GM12878 (cell line): ENCODE data around the gene TCF7L2. TPM values are rescaled to one million over a fixed set of nuclear protein-coding genes. Genes with fewer than 3 reads are reported as not detected.

Source experiments
- ATAC-seq: fragments of 200-7000 bp; cut with Tn5 transposase; 3 replicates; pipeline ENCODE4 v1.9.1; 2020; ENCODE audit warnings: mild to moderate bottlenecking, moderate library complexity
- BruUV-seq: library from RNA; stranded (reverse); fragments of 400-500 nt; replicated peaks from 2 replicates; lab custom pipeline; 2021; lab: Mats Ljungman, UMichigan
- CTCF ChIA-PET: fragments of 300-600 bp; sonication (Branson Sonifier 250); formaldehyde crosslinking; extraction: SDS; loops from one replicate; lab custom pipeline; 2021; ENCODE audit warnings: inconsistent platforms; lab: Yijun Ruan, JAX
- POLR2A ChIA-PET: fragments of 350-600 bp; formaldehyde crosslinking; extraction: SDS; loops from one replicate; lab custom pipeline; 2021; ENCODE audit warnings: inconsistent platforms; lab: Charles Lee
- RAD21 ChIA-PET: fragments of 300-600 bp; sonication (Branson Sonifier 250); formaldehyde crosslinking; loops from one replicate; lab custom pipeline; 2023; ENCODE audit warnings: antibody characterized with exemption; ENCODE audit not compliant: unreplicated experiment; lab: Charles Lee
- SMC1A ChIA-PET: fragments of 300-600 bp; sonication (Branson Sonifier 250); formaldehyde crosslinking; loops from one replicate; lab custom pipeline; 2023; ENCODE audit not compliant: unreplicated experiment, uncharacterized antibody; lab: Charles Lee
- DNase-seq: peaks from one replicate; pipeline ENCODE4 v3.0.0-alpha.2; 2011; ENCODE audit warnings: low read depth, low spot score
- FAIRE-seq: peaks from 3 replicates; lab custom pipeline; 2011; peaks lifted over from hg19 to GRCh38; lab: Jason Lieb, UNC
- H2AFZ ChIP-seq: 2 replicates; pipeline ENCODE4 v1.6.0; 2011; ENCODE audit warnings: low read depth, low read length, control low read depth; ENCODE audit not compliant: control insufficient read depth
- H3K27ac ChIP-seq: 2 replicates; pipeline ENCODE4 v1.5.1; 2011; ENCODE audit warnings: control low read depth; ENCODE audit not compliant: control insufficient read depth, insufficient read depth
- H3K27me3 ChIP-seq, 2 experiments: replicated peaks in 1 of 2; 2 replicates each; pipeline versions ENCODE4 v1.6.0 to v1.6.1; 2011; ENCODE audit warnings: low read length in 1 of 2; ENCODE audit not compliant: control insufficient read depth in 2 of 2, insufficient read depth in 2 of 2
- H3K36me3 ChIP-seq, 2 experiments: 2 replicates each; pipeline ENCODE4 v1.5.1; 2011; ENCODE audit warnings: low read length in 1 of 2; ENCODE audit not compliant: control insufficient read depth in 2 of 2, insufficient read depth in 2 of 2
- H3K4me1 ChIP-seq: 2 replicates; pipeline ENCODE4 v1.6.1; 2011; ENCODE audit warnings: mild to moderate bottlenecking, low read length, moderate library complexity, mixed read lengths; ENCODE audit not compliant: control insufficient read depth, insufficient read depth
- H3K4me2 ChIP-seq: 2 replicates; pipeline ENCODE4 v1.6.0; 2011; ENCODE audit warnings: control low read depth; ENCODE audit not compliant: control insufficient read depth, insufficient read depth
- H3K4me3 ChIP-seq: fragments of 200-600 bp; sonication (generic); 2 replicates; pipeline ENCODE4 v1.5.1; 2016
- H3K79me2 ChIP-seq: 2 replicates; pipeline ENCODE4 v1.6.0; 2011; ENCODE audit warnings: low read length; ENCODE audit not compliant: control insufficient read depth, insufficient read depth
- H3K9ac ChIP-seq: 2 replicates; pipeline ENCODE4 v1.8.0; 2011; ENCODE audit warnings: low read length, control low read depth, mixed read lengths; ENCODE audit not compliant: control insufficient read depth, insufficient read depth
- H3K9me3 ChIP-seq: replicated peaks from 3 replicates; pipeline ENCODE4 v1.5.1; 2011; ENCODE audit warnings: mild to moderate bottlenecking, low read length; ENCODE audit not compliant: control insufficient read depth, insufficient read depth
- H4K20me1 ChIP-seq: 2 replicates; pipeline ENCODE4 v1.6.0; 2011; ENCODE audit not compliant: control insufficient read depth, insufficient read depth
- BMI1 ChIP-seq: fragments of 450-650 bp; IDR thresholded peaks from 2 replicates; pipeline ENCODE4 v1.6.1; 2016; ENCODE audit warnings: mild to moderate bottlenecking, moderate library complexity, borderline replicate concordance
- GABPA ChIP-seq: IDR thresholded peaks from 2 replicates; pipeline ENCODE4 v1.6.1; 2014; ENCODE audit warnings: antibody characterized with exemption, low read depth, mild to moderate bottlenecking, inconsistent platforms
- IRF5 ChIP-seq: fragments of 450-650 bp; IDR thresholded peaks from 2 replicates; pipeline ENCODE4 v1.6.1; 2017; ENCODE audit warnings: borderline replicate concordance
- KDM1A ChIP-seq: fragments of 200-600 bp; sonication (generic); IDR thresholded peaks from 2 replicates; pipeline ENCODE4 v1.6.1; 2016; ENCODE audit warnings: borderline replicate concordance
- MTA2 ChIP-seq: fragments of 450-650 bp; IDR thresholded peaks from 2 replicates; pipeline ENCODE4 v1.6.1; 2016; ENCODE audit warnings: low read depth, mild to moderate bottlenecking, moderate library complexity
- NR2F1 ChIP-seq: fragments of 450-650 bp; conservative IDR thresholded peaks from 2 replicates; pipeline ENCODE4 v1.6.1; 2017; ENCODE audit warnings: mild to moderate bottlenecking
- RUNX3 ChIP-seq: IDR thresholded peaks from 2 replicates; pipeline ENCODE4 v1.6.1; 2012; ENCODE audit warnings: low read length, inconsistent platforms
- SMAD5 ChIP-seq: IDR thresholded peaks from 2 replicates; pipeline ENCODE4 v1.6.1; 2016; ENCODE audit warnings: antibody characterized with exemption, low read depth
- SMC3 ChIP-seq: IDR thresholded peaks from 2 replicates; pipeline ENCODE4 v1.6.1; 2011; ENCODE audit warnings: low read length, improper control_type of control experiment, borderline replicate concordance
- SPI1 ChIP-seq: IDR thresholded peaks from 2 replicates; pipeline ENCODE4 v1.6.1; 2011; ENCODE audit warnings: low read depth, mild to moderate bottlenecking, low read length, moderate library complexity, borderline replicate concordance; ENCODE audit not compliant: insufficient read depth
- STAT1 ChIP-seq: fragments of 450-650 bp; conservative IDR thresholded peaks from 2 replicates; pipeline ENCODE4 v1.6.1; 2014; ENCODE audit warnings: antibody characterized with exemption, mild to moderate bottlenecking
- YBX1 ChIP-seq: fragments of 450-650 bp; IDR thresholded peaks from 2 replicates; pipeline ENCODE4 v1.6.1; 2016; ENCODE audit warnings: antibody characterized with exemption
- ZBTB40 ChIP-seq: fragments of 450-650 bp; IDR thresholded peaks from 2 replicates; pipeline ENCODE4 v1.6.1; 2016; ENCODE audit warnings: mild to moderate bottlenecking, moderate library complexity, borderline replicate concordance
- ZNF622 ChIP-seq: fragments of 450-650 bp; IDR thresholded peaks from 2 replicates; pipeline ENCODE4 v1.6.1; 2017; ENCODE audit warnings: mild to moderate bottlenecking, inconsistent platforms
- WGBS: methylation state at CpG from one replicate; pipeline ENCODE4 v1.1.6; 2016; ENCODE audit warnings: low lambda C conversion rate; ENCODE audit not compliant: insufficient replicate concordance, insufficient coverage; ENCODE audit errors: missing lambda C conversion rate; 5-methylcytosine and 5-hydroxymethylcytosine counted together
- in situ Hi-C: fragments of 300-500 bp; cut with MboI; formaldehyde crosslinking; loops from 9 replicates; pipeline ENCODE4 v1.14.3; 2018; ENCODE audit warnings: mixed read lengths
- intact Hi-C: fragments of 100-400 bp; cut with micrococcal nuclease; formaldehyde crosslinking; loops from one replicate; pipeline ENCODE4 v1.14.2; 2022; ENCODE audit not compliant: unreplicated experiment
- polyA plus RNA-seq, 11 experiments: library from polyadenylated mRNA; depleted of rRNA in 4 of 11; unstranded in 6 of 11; stranded (reverse) in 5 of 11; fragments of >200 nt; fragmentation: Nextera tagmentation in 4 of 11; fragmentation: Illumina TruSeq in 1 of 11; extraction: Ambion mirVana in 4 of 11; extraction: Trizol in 1 of 11; gene quantifications; 1 replicate in 1 of 11; 2 replicates in 10 of 11; pipeline versions ENCODE4 v1.2.1 to v1.2.3, GENCODE V29; 2011 to 2016; ENCODE audit warnings: inconsistent platforms in 2 of 11, missing spikeins in 2 of 11, low read depth in 1 of 11
- total RNA-seq, 4 experiments: library from RNA; depleted of rRNA in 3 of 4; stranded (reverse); fragments of >200 nt in 3 of 4; fragmentation: Illumina TruSeq in 1 of 4; extraction: Trizol in 1 of 4; gene quantifications; 2 replicates each; pipeline versions ENCODE4 v1.2.1 to v1.2.3, GENCODE V29; 2013 to 2021

The TCF7L2 gene
- total and polyA plus RNA-seq, 10 of the 15 experiments (the other 5 are each of a cell fraction or from before 2014, with no cell fraction given): 0.02 to 1.1 (median 0.35) TPM; not detected in 4

- POLR2A ChIA-PET: no interaction called here
- Histone ChIP-seq H3K27ac (no peak overlapping the region), H3K79me2 (no peaks in the 10 kb centered on the region), H3K27me3 (peaks cover 0 to 2% of the 10 kb centered on the region in 2 experiments; a peak in 3 of 4 replicates), H4K20me1 (no peaks in the 10 kb centered on the region), H3K4me1 (no peaks in the 10 kb centered on the region), H2AFZ (no peak overlapping the region)
- CTCF ChIA-PET: no interaction called here
- no TSS peak for BruUV-seq
- WGBS: 48% methylated on average over 3 of the region's 3 CpGs
- SMC1A ChIA-PET: no interaction called here
- DNase-seq: no peak
- TF ChIP-seq ZNF622: no peak
- TF ChIP-seq, all 136 proteins: peak for 0
- intact Hi-C loops (no loop called here), in situ Hi-C loops (no loop called here)
- no peaks in the 10 kb centered on the region for H3K9me3 ChIP-seq
- no peak for FAIRE-seq
- H3K9ac ChIP-seq: no peak overlapping the region
- no peak for ATAC-seq
- no peaks in the 10 kb centered on the region for H3K36me3 ChIP-seq
- H3K4me2 ChIP-seq: no peak overlapping the region
- H3K4me3 ChIP-seq: no peak overlapping the region
- RAD21 ChIA-PET: no interaction called here
These were observed 68.0 kb downstream of the TCF7L2 start for GRCh38 chr10:113018034-113018433.

GRCh38 chr10:113019096-113019495 lies 69.0 kb downstream of the TCF7L2 start:
- ChIA-PET CTCF (no interaction called here), RAD21 (no interaction called here), POLR2A (no interaction called here), SMC1A (no interaction called here)
- no peaks in the 10 kb centered on the region for H3K36me3 ChIP-seq
- no peak overlapping the region for H3K9ac ChIP-seq
- peaks cover 0 to 2% of the 10 kb centered on the region in 2 experiments; a peak in 3 of 4 replicates for H3K27me3 ChIP-seq
- no peaks in the 10 kb centered on the region for H3K9me3 ChIP-seq
- no peak overlapping the region for H3K4me2 ChIP-seq
- 29% methylated on average over 8 of the region's 8 CpGs for WGBS
- DNase-seq (no peak), FAIRE-seq (no peak), ATAC-seq (no peak)
- TF ChIP-seq NR2F1 (no peak), KDM1A (no peak), MTA2 (no peak), SPI1 (no peak), SMAD5 (no peak), YBX1 (no peak), ZBTB40 (no peak), SMC3 (no peak), RUNX3 (no peak), GABPA (no peak), IRF5 (no peak), STAT1 (no peak), BMI1 (no peak)
- intact Hi-C loops: no loop called here
- no peaks in the 10 kb centered on the region for H4K20me1 ChIP-seq
- H2AFZ ChIP-seq: no peak overlapping the region
- no peaks in the 10 kb centered on the region for H3K79me2 ChIP-seq
- no TSS peak for BruUV-seq
- no peak overlapping the region for H3K4me3 ChIP-seq
- no peaks in the 10 kb centered on the region for H3K4me1 ChIP-seq
- in situ Hi-C loops: no loop called here
- H3K27ac ChIP-seq: no peak overlapping the region
